MM.1S (cell line): Measurements from ENCODE around the gene TSPAN4.

Experiments used
- DNase-seq: peaks from one replicate; pipeline ENCODE4 v3.0.0-alpha.2; 2015
- H2AFZ ChIP-seq: fragments of 300-600 bp; sonication (generic); 2 replicates; pipeline ENCODE4 v1.6.0; 2016; ENCODE audit warnings: antibody characterized with exemption, low read length
- H3F3A ChIP-seq: fragments of 300-600 bp; sonication (generic); 2 replicates; pipeline ENCODE4 v1.6.1; 2016; ENCODE audit warnings: mild to moderate bottlenecking, antibody characterized with exemption, low read length, moderate library complexity, mixed read lengths; ENCODE audit not compliant: insufficient read depth
- H3K27ac ChIP-seq: fragments of 300-600 bp; sonication (generic); 2 replicates; pipeline ENCODE4 v1.5.1; 2016; ENCODE audit warnings: mild to moderate bottlenecking, low read length
- H3K27me3 ChIP-seq: fragments of 300-600 bp; sonication (generic); replicated peaks from 2 replicates; pipeline ENCODE4 v1.6.0; 2016; ENCODE audit warnings: low read length; ENCODE audit not compliant: insufficient read depth
- H3K36me3 ChIP-seq: fragments of 300-600 bp; sonication (generic); replicated peaks from 2 replicates; pipeline ENCODE4 v1.6.1; 2016; ENCODE audit warnings: mild to moderate bottlenecking, low read length, mixed read lengths; ENCODE audit not compliant: insufficient read depth
- H3K4me1 ChIP-seq: fragments of 300-600 bp; sonication (generic); 2 replicates; pipeline ENCODE4 v1.6.1; 2016; ENCODE audit warnings: low read length, mixed read lengths
- H3K4me2 ChIP-seq: fragments of 300-600 bp; sonication (generic); 2 replicates; pipeline ENCODE4 v1.6.0; 2016; ENCODE audit warnings: low read depth, low read length
- H3K4me3 ChIP-seq: fragments of 300-600 bp; sonication (generic); 2 replicates; pipeline ENCODE4 v1.5.1; 2016; ENCODE audit warnings: low read length, mixed read lengths
- H3K79me2 ChIP-seq: fragments of 300-600 bp; sonication (generic); 2 replicates; pipeline ENCODE4 v1.6.1; 2016; ENCODE audit warnings: mixed run types, low read length, mixed read lengths
- H3K9ac ChIP-seq: fragments of 300-600 bp; sonication (generic); 2 replicates; pipeline ENCODE4 v1.6.1; 2016; ENCODE audit warnings: low read length, mixed read lengths
- H3K9me2 ChIP-seq: fragments of 300-600 bp; sonication (generic); replicated peaks from 2 replicates; pipeline ENCODE4 v1.6.1; 2016; ENCODE audit warnings: mild to moderate bottlenecking, low read length, mixed read lengths; ENCODE audit not compliant: insufficient read depth
- H3K9me3 ChIP-seq: fragments of 300-600 bp; sonication (generic); replicated peaks from 2 replicates; pipeline ENCODE4 v1.6.1; 2016; ENCODE audit warnings: mild to moderate bottlenecking, low read length, mixed read lengths; ENCODE audit not compliant: insufficient read depth
- H4K20me1 ChIP-seq: fragments of 300-600 bp; sonication (generic); 2 replicates; pipeline ENCODE4 v1.6.1; 2016; ENCODE audit warnings: mild to moderate bottlenecking, low read length, moderate library complexity, mixed read lengths; ENCODE audit not compliant: insufficient read depth
- EZH2 ChIP-seq: fragments of 300-600 bp; sonication (generic); optimal IDR thresholded peaks from 2 replicates; pipeline ENCODE3; 2017; ENCODE audit warnings: low read depth, mild to moderate bottlenecking, antibody characterized with exemption, low read length, mixed read lengths
- EZH2phosphoT487 ChIP-seq: fragments of 300-600 bp; sonication (generic); IDR thresholded peaks from 2 replicates; pipeline ENCODE4 v1.6.1; 2018; ENCODE audit warnings: antibody characterized with exemption, low read length
- TF ChIP-seq, protein P1 (sequence below): fragments of 300-600 bp; sonication (generic); IDR thresholded peaks from 2 replicates; pipeline ENCODE4 v1.5.1; 2016; ENCODE audit warnings: antibody characterized with exemption, low read length, mixed read lengths

Gene TSPAN4

GRCh38 chr11:824942-825341 lies 17.7 kb upstream of the TSPAN4 start:
- Histone ChIP-seq H3K27ac (no peak overlapping the region), H3K36me3 (no peaks in the 10 kb centered on the region), H3K4me3 (no peak overlapping the region), H3K79me2 (peaks cover 17% of the 10 kb centered on the region), H3K9me2 (no peaks in the 10 kb centered on the region), H3K9ac (no peak overlapping the region), H3K4me2 (no peak overlapping the region), H3K4me1 (peaks cover 21% of the 10 kb centered on the region), H3K9me3 (no peaks in the 10 kb centered on the region), H3F3A (peaks cover 8% of the 10 kb centered on the region), H4K20me1 (no peaks in the 10 kb centered on the region), H3K27me3 (peaks cover 11% of the 10 kb centered on the region), H2AFZ (no peak overlapping the region)
- TF ChIP-seq EZH2: no peak
- TF ChIP-seq, protein P1, sequence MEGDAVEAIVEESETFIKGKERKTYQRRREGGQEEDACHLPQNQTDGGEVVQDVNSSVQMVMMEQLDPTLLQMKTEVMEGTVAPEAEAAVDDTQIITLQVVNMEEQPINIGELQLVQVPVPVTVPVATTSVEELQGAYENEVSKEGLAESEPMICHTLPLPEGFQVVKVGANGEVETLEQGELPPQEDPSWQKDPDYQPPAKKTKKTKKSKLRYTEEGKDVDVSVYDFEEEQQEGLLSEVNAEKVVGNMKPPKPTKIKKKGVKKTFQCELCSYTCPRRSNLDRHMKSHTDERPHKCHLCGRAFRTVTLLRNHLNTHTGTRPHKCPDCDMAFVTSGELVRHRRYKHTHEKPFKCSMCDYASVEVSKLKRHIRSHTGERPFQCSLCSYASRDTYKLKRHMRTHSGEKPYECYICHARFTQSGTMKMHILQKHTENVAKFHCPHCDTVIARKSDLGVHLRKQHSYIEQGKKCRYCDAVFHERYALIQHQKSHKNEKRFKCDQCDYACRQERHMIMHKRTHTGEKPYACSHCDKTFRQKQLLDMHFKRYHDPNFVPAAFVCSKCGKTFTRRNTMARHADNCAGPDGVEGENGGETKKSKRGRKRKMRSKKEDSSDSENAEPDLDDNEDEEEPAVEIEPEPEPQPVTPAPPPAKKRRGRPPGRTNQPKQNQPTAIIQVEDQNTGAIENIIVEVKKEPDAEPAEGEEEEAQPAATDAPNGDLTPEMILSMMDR: no peak
- no peak for DNase-seq

DNA sequence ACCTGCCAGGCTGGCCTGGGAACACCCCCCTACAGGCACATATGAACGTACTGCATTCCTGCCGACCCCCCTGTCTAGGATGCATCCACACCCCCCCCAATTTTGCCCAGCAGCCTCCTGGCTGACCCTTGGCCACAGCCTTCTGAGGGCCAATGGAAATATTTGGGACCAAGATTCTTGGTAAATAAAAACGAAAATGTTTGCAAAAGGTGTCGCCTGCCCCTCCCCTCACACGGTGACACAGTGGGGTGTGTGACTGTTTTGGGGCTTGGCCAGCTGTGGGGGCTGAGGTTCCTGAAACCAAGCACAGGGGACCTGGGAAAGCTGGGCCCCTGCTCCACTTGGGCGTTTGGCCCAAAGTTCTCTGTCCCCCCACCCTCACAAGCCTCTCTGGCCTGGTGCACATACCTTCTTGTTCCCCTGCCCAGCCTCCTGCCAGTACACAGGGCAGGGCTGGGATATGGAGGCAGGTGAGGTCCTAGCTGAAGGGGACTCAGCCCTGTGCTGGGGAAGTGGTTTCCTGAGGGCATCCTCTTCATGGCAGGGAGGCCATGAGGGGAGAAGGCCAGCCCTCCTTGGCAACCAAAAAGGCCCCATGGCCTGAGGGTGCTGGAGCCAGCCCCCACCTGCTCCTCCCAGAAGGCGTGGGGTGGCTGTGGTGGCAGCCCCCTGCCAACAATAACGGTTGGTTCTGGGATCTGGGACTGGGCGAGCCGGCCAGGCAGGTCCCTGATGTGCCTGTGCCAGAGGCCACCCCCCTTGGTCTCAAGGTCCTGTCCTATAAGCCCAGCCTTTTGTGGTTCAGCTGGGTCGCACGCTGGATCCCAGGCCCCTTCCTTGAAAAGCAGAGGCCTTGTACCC lies 17.1 kb upstream of the TSPAN4 start:
- no peak for DNase-seq
- Histone ChIP-seq H3K79me2 (peaks cover 11% of the 10 kb centered on the region), H3K4me3 (no peak overlapping the region), H2AFZ (no peak overlapping the region), H3K9me2 (no peaks in the 10 kb centered on the region), H3K27ac (no peak overlapping the region), H3K4me2 (no peak overlapping the region), H3K36me3 (no peaks in the 10 kb centered on the region), H3K9ac (no peak overlapping the region), H3K4me1 (peaks cover 22% of the 10 kb centered on the region), H4K20me1 (no peaks in the 10 kb centered on the region), H3K27me3 (peaks cover 11% of the 10 kb centered on the region), H3F3A (peaks cover 8% of the 10 kb centered on the region), H3K9me3 (no peaks in the 10 kb centered on the region)
- TF ChIP-seq EZH2: no peak
- TF ChIP-seq EZH2phosphoT487: no peak
- TF ChIP-seq, protein P1: no peak

DNA sequence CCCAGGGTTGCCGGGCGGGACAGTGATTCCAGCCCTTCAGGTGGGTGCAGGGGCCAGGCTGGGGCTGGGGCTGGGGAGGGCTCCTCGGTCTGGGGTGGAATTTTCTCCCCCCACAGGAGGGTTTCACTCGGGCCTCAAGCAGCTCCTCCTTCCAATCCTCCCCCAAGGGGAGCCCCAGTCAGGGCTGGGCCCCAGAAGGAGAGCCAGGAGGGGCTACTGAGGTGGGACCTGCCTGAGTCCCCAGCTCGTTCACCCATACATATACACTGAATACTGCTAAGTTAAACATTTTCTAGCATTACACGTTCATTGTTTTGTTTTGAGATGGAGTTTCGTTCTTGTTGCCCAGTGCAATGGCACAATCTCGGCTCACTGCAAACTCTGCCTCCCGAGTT lies 16.4 kb upstream of the TSPAN4 start:
- no peak overlapping the region for H3K9ac ChIP-seq
- peaks cover 21% of the 10 kb centered on the region for H3K4me1 ChIP-seq
- no peak overlapping the region; the same call in 1 of the 2 replicates for H3K4me3 ChIP-seq

More for the DNA sequence above, 16.4 kb upstream of the TSPAN4 start:
- Histone ChIP-seq H3K4me2 (peak overlapping the region; percentile 94; the same call in 1 of the 2 replicates), H3K27me3 (peaks cover 13% of the 10 kb centered on the region), H3K9me3 (no peaks in the 10 kb centered on the region), H3K36me3 (no peaks in the 10 kb centered on the region), H3F3A (peaks cover 8% of the 10 kb centered on the region), H3K79me2 (peaks cover 5% of the 10 kb centered on the region), H2AFZ (no peak overlapping the region), H3K27ac (no peak overlapping the region), H3K9me2 (no peaks in the 10 kb centered on the region), H4K20me1 (no peaks in the 10 kb centered on the region)
- TF ChIP-seq, protein P1: no peak
- TF ChIP-seq EZH2 (no peak), EZH2phosphoT487 (no peak)
- no peak for DNase-seq
